GM18526 (cell line): ENCODE results near the gene PUDP.

Source experiments
- POLR2A ChIP-seq: IDR thresholded peaks from 3 replicates; pipeline ENCODE4 v1.6.1; 2011; ENCODE audit not compliant: insufficient read length; ENCODE audit errors: extremely low read depth

The PUDP gene

DNA sequence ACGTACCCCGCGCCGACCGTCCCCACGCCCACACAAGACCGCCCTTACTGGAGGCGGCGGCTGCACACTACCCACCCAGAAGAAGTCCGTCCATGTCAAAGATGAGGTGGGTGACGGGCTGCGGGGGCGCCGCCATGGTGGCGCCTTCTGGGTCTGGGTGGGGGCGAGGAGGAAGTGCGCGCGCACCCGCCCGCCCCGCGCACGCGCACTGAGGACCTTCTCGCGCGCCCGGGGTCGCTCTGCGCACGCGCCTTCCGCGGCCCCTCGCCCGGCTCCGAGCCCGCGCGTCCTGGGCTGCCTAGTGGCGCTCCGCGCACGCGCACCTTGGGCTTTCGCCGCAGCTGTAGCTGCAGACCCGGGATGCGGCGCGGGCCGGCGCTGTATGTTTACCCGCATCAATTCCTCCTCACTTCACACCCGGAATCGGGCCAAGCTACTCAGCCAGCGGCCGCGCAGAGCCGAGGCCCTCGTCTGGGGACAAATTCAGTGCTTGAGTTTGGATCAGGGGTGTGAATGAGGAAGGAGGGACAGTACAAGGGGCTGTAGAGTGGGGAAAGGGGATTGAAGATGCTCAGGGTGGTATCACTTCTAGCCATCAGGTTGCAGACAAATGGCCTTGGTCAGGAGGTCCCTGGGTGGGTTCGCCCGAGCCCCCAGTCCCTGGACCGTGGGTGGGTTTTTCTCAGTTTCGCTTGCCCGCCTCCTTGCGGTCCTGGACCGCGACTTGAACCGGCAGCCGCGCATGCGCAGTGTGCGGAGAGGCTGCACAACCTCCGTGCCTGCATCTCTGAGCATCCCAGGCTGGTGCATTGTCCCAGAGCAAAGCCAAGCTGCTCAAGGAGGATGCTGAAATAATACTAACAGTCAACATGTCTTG lies at the start of gene PUDP:
TSS of gene PUDP (minus strand) at position 176 of the 877 bp plus-strand sequence. CDS start at position 136, 40 bp downstream.
- TF ChIP-seq POLR2A, result peak; percentile 75

DNA sequence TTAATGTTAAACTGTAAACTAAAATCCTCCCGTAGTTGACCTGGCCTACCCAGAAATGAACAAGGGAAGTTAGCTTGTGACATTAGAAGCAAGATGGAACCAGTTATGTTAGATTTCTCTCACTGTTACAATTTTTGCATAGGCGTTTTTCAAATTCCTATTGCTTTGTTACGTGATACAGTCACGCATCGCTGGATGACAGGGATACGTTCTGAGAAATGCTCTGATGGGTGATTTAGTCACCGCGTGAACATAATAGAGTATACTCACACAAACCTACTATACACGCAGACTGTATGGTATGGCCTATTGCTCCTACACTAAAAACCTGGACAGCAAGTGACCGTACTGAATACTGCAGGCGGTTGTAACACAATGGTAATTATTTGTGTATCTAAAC lies 46.7 kb upstream of the PUDP start:
- TF ChIP-seq POLR2A, result no peak

DNA sequence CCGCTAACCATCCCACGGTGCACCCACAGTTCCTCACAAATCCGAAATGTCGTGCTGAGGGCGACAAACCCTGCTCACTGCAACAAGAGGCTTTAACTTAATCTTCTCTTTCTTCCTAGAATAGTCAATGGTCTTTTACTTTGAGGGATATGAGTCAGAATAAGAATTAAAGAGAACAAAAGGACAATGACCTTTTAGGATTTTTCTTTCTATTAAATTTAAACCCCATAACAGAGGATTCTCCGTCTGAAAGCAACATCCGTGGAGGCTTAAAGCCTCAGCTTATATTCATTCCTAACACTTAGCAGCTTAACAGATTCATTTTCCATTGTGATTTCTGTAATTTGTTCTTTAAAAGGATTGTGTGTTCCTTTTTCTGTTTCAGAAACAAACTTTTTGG lies 44.9 kb upstream of the PUDP start:
- no peak for TF ChIP-seq POLR2A

DNA sequence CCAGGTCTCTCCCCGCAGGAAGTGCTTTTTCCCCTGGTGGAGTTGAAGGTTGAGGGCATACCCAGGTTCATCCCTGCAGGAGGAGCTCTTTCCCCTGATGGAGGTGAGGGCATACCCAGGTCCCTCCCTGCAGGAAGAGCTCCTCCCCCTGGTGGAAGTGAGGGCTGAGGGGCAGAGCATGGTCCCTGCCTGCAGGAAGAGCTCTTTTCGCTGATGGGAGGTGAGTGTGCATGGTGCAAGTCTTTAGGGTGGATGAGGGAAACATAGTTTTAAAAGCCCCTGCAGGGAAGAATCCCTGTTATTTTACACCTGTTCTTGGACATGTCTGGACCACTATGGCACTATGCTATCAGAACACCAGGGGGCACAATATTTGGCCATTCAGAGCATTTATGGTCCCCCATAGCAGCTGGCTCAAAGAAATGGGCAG lies 43.7 kb upstream of the PUDP start:
- TF ChIP-seq POLR2A, result no peak

DNA sequence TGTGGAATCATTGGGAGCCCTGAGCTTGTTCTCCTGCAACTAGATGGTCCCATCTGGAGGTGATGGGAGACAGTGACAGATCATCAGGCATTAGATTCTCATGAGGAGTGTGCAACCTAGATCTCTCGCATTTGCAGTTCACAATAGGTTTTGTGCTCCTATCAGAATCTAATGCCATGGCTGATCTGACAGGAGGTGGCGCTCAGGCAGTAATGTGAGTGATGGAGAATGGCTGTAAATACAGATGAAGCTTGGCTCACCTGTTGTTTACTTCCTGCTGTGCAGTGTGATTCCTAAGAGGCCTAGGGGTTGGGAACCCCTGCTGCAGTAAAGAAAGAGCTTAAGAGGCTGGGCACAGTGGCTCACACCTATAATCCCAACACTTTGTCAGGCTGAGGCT lies 42.2 kb upstream of the PUDP start:
- no peak for TF ChIP-seq POLR2A

DNA sequence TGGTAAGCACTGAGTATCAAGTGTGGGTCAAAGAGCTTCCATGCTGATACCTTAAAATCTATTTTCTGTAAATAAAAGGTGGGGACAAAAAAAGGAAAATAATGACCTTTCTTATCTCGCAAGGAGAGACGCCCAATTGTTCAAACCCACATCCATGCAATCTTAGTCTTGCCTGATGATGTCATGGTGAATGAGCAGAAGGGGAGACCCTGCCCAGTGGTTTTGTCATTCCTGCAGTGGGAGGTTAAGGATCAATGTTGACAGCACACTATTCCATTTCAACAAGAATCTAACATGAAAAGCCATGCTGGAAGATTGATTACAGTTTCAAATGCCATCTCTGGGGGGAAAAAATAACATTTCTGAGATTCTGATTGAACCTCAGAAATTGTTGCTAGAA lies 40.7 kb upstream of the PUDP start:
- TF ChIP-seq POLR2A, result no peak

DNA sequence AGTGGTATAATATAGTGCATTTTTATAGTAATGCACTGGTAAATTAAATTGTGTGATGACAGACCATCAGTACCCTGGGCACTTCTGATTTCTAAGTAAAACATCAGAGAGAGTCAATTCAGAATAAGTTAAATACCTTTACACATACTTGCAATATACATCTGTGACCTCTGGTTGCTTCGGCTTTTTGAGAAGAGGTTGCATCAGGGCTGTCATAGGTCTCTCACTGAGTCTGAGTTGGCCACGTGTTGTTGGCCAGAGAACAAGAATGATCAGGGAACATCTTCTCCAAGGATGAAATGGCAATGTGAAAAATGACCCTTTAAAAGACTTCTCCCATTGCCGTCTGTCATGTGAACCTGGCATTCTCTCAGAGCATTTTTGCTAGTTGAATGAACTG lies 36.9 kb upstream of the PUDP start:
- no peak for TF ChIP-seq POLR2A

DNA sequence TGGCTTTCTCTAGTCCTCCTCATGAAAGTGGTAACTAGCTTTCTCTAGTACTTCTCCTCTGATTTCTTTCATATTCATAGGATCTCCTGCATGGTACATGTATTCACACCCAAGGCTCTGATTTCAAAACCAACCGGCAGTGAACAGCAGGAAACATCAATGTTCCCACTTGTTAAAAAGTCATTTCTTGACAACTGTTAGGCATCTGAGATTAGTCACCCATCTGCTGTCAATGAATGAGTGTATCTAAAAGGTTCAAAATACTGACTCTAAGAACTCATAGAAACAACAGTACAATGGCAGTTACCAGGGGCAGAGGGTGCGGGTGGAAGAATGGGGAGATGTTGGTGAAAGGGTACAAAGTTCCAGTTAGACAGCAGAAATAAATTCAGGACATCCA lies 31.5 kb upstream of the PUDP start:
- TF ChIP-seq POLR2A, result no peak

DNA sequence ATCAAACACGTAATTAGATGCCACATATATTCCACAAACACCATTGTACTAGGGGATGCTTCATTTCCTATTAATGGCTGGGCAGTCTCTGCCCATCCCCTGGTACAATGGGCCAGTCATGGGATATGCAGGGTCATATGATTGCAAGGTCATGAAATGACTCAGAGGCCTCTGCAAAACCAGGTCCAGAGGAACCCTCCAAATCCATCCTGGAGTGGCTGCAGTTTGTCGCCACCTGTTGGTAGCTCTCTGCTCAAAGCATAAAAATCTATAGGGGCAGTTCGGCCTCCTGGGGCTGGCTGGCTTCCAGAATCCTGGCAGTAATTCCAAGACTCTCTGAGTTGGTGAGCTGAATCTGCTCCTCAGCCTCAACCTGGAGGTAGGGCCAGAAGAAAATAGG lies 22.9 kb upstream of the PUDP start:
- TF ChIP-seq POLR2A, result no peak

DNA sequence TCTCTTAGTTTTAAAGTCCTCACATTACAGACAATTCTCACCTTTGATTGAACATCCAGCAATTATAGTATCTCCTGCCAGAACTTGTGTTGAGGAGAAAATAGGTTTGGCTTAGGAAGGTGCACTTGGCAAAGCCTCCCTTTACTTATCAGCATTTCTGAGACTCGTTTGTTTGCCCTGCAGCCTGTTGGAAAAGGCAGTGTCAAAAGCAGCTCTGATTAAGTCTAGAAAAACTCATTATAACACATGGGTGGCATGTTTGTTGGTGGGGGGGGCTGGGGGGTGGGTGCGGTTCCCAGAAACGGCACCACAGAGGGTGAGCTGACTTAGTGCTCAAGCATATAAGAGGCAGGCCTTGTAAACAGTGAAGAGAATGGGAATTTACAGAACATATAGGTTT lies 21.7 kb upstream of the PUDP start:
- TF ChIP-seq POLR2A, result no peak

DNA sequence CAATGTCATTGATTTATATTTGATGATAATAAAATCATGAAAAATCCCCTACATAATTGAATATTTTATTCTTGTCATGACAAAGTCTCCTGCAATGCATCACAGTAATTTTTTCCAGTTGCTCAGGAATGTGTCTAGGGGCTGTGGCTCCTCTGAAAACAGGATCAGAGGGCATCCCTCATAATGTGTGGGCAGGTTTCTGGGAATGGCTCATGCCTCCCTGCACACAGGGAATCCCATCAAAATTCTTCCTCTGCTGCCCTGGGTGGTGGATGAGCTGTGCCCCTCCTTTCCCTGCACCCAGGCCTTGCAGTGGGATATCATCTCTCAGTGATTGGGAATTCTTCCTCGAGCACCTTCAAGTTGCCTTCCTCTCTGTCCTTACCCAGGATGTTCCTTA lies 20.4 kb upstream of the PUDP start:
- no peak for TF ChIP-seq POLR2A

DNA sequence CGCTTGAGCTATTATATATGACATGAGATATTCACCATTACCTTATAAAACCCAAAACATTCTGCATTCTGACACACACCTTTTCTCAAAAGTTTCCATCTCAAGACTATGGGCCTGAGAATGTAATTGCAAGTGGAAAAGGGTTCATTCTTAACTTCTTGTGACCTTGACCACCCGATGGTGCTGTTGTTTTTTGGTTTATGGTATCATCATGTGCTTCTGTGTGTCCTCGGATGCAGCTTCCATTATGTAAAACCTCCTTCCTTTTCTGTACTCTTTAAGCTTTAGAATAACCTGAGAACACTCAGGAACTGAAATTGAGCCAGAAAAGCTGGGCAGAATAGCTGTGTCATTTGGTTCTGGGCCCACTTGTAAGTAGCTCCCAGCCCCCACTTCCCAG lies 16.2 kb upstream of the PUDP start:
- no peak for TF ChIP-seq POLR2A

DNA sequence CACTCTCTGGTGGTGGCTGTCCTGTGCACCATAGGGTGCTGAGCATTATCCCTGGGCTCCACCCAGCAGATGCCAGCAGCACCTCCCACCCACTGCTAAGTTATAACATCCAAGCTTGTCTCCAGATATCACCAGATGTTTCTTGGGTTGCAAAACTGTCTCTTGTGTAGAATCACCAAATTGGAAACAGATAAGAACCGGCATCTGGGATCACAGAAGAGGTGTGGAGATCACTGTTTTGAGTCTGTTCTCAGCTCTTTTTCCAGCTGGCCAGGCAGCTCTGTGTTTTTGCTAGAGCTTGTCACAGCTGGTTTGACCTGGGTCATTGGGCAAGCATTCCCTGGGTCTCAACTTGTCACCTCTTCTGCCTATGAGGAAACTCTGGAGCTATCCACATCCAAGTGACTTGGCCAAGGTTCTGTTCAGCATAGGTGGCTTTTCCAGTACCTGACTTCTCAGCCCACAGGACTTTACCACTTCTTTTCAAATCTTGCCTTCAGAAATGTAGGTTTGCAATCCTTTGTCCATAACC lies 15.3 kb upstream of the PUDP start:
- TF ChIP-seq POLR2A, result no peak

DNA sequence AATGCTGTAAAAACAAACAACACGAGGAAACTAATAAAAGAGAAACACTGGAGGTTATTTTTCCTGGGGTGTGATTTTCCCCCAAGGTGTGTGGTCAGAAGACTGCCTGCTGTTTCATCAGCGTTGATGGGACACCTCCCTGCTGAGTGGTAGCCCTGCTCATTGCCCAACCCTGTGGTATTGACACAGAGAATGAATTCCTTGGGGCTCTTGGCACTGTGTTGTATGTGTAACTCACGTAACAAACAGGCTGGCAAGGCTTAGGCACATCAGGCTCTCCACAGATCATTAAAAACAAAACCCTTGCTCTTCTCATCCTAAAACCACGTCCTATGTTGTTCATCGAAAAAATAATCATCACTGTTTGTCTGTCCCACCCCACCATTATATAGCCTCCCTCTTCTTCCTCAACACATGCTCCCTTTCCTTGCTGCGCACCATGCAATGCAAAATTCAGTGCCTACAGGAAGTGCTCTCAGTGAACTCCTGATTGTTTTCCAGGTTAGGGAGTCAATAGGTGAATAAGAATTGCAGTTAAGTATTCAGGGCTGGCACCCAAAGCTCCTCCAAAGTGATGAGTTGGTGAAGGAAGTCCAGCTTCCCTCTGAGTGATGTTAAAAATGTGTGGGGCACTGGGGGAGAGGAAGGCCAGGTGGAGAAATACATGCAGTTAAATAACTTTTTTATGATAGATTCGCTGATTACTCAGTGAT lies 11.4 kb upstream of the PUDP start:
- TF ChIP-seq POLR2A, result no peak

DNA sequence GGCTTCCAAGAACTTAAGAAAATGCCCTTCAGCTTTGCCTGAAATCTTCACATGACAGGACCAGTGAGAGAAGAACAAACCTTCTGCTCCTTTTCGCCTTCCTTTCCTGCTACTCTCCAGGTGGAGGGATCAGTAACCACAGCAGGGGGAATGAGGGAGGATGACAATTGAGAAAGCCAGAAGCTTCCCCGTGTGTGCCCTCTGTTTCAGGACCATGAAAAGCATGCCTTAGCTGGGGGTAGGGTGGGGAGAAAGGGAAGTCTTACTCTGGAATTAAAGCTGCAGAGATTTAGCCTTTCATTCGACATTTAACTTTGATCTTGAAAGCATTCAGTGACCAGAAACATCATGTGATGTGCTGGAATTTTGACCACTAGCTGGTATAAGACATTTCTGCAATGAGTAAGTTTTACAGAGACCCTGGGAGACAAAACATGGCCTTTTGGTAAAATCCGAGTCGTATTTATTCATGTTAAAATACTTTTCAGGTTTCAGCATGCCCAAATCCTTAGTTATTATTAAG lies 10.6 kb upstream of the PUDP start:
- TF ChIP-seq POLR2A, result no peak

DNA sequence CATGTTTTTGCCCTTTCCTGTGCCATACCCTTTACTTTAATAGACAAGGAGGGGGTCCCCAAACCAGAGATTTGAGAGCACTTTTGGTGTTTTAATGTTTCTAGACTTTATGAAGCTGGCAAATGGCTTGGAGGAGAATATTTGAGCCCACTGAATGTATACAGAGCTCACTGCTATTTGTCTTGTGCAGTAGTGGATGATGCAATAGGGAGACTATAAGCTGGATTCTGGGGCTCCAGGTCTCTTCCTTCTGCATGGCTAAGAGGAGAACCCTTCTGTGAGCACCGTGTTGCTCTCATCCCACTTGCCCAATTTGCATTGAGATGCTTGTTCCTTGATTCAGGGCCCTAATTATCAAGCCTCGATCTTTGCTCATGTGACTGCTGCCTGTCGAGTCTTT lies 8.9 kb upstream of the PUDP start:
- no peak for TF ChIP-seq POLR2A

DNA sequence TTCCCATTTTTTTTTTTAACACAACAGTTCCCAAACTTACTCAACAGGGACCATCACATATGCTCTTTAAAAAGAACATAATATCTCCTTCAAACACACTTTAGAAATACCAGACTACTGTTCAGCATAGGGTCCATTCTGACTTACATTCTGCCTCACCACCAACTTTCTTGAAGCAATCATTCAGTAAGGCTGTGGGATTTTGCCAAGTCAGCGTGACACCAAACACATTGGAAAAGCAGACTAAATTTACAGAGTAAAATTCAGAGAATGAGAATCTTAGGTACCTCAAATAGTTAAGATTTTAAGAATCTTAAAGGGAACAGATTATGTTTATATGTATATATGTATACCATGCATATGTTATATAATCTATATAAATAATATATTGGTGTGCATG lies 7.2 kb upstream of the PUDP start:
- no peak for TF ChIP-seq POLR2A
